Skin epidermis (tissue), 12 donors: ENCODE results near the gene PPP2R3B.
"Not testable (repeated sequence)": the region's sequence is repeated elsewhere in the genome, so short reads cannot be mapped to it uniquely, and the experiment has no call there.

Experiments used
- H3K27ac ChIP-seq, 21 experiments: fragments of 200-600 bp; sonication (generic) in 11 of 21; one replicate each; pipeline ENCODE4 v1.5.0; 2020; ENCODE audit warnings: mild to moderate bottlenecking in 3 of 21, inconsistent platforms in 2 of 21, moderate library complexity in 2 of 21
- H3K4me3 ChIP-seq, 7 experiments: fragments of 200-600 bp; sonication (generic) in 2 of 7; one replicate each; pipeline ENCODE4 v1.5.0; 2020; ENCODE audit warnings: inconsistent platforms in 2 of 7, mild to moderate bottlenecking in 2 of 7, moderate library complexity in 1 of 7

The PPP2R3B gene

DNA sequence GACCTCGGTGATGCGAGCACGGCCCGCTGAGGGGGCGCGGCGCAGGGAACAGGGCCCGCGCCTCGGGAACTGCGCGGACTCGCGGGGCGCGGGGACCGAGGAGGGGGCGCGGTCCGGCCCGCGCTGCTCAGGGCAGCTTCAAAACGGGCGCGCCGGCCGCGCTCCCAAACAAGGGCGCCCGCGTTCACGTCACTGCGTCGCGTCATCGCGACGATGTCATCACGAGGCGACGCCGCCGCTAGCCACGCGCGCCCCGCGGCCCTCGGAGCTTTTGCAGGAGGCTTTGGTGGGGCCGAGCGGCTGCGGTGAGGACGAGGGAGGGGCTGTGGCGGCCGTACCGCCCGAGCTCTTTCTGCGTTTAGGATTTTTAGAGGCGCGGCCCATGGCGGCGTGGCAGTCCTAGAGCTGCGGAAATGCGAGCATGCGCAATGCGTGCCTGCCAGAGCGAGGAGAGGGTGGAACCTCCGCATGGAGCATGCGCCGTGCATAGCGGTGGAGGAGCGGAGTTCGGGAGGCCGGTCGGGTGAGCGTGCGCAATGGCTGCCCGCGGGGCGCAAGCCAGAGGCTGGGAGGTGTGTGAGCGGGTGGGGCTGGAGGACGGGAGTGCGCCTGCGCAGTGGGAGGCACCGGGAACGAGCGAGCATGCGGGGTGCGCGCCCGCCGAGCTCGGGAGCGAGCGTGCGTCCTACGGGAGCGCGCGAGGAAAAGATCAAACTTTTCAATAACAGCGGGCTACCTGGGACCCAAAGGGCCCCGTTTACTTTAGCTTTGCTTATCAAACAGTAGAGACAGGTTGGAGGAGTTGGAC is at the start of gene PPP2R3B:
Gene PPP2R3B (minus strand): TSS at position 140 of the 808 bp plus-strand sequence. CDS start 216 bp downstream, outside the sequence.
- Histone ChIP-seq H3K4me3 (peak within 1 kb of the TSS; percentile 60 to 92 (median 79)), H3K27ac (peak within 1 kb of the TSS; percentile 84 to 100 (median 100))

DNA sequence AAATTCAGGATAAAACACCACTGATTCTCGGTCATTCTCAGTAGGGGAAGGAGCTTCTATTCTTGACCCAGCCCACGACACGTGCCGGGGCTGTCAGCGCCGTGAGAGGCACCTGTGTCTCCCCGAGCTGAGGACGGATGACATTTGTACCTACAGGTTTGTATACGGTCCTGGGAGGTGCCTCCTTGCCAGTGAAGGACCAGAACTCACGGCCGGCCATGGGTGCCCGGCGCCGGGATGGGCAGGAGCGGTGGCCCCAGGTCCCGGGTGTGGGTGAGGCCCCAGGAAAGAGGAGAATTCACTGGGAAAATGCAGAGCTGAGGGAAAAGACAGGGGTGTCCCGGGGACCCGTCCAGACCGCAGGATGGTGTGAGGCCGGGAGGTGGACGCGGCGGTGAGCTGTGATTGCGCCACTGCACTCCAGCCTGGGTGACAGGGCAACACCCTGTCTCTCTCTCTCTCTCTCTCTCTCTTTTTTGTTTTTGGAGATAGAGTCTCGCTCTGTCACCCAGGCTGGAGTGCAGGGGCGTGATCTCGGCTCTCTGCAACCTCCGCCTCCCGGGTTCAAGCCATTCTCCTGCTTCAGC is 48.9 kb upstream of the PPP2R3B start:
- Histone ChIP-seq H3K4me3 (no peak overlapping the region), H3K27ac (no peak overlapping the region)

DNA sequence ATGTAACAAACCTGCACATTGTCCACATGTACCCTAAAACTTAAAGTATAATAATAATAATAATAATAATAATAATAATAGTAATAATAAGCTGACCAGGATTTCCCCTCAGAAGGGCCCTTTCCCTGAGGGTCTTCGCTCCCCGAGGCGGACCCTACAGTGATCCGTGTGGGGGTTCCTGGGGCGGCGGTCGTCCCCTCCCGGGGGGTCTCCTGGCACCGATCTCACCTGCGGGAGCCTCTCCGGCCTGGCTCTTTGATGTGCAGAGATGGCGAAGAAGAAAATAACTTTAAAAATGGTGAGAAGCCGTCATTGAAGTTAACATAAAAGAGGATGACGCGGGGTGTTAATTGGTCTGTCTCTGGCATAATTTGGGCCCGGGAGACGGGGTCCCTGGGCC is 48.2 kb upstream of the PPP2R3B start:
- Histone ChIP-seq H3K27ac (no peak overlapping the region), H3K4me3 (no peak overlapping the region)

- H3K27ac ChIP-seq = no peak overlapping the region
- H3K4me3 ChIP-seq = no peak overlapping the region
Measured at GRCh38 chrX:433771-434170, 47.1 kb upstream of the PPP2R3B start.

DNA sequence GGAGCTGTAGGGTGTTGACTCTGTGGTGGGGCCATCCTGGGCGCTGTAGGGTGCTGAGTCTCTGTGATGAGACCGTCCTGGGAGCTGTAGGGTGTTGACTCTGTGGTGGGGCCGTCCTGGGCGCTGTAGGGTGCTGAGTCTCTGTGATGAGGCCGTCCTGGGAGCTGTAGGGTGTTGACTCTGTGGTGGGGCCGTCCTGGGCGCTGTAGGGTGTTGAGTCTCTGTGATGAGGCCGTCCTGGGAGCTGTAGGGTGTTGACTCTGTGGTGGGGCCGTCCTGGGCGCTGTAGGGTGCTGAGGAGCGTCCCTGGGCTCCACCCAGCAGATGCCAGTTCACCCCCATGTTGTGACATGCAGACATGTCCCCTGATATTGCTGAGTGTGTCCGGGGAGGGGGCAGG is 46.0 kb upstream of the PPP2R3B start:
- not testable (repeated sequence) for H3K27ac ChIP-seq

DNA sequence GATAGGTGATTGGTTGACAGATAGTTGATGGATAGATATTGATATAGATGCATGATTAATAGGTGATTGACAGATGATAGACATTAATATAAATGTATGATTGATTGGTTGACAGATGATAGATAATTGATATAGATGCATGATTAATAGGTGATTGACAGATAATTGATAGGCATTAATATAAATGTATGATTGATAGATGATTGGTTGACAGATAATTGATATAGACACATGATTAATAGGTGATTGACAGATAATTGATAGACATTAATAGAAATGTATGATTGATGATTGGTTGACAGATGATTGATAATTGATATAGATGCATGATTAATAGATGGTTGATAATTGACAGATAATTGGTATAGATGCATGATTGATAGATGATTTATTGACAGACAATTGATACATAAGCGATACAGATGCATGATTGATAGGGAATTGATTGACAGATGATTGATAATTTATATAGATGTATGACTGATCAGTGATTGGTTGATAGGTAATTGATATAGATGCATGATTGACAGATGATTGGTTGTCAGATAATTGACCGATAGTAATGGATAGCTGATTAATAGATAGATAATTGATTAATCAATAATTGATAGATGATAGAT is 44.9 kb upstream of the PPP2R3B start:
- no peak overlapping the region for H3K4me3 ChIP-seq
- no peak overlapping the region for H3K27ac ChIP-seq

More for the DNA sequence above, 46.0 kb upstream of the PPP2R3B start:
- not testable (repeated sequence) for H3K4me3 ChIP-seq

DNA sequence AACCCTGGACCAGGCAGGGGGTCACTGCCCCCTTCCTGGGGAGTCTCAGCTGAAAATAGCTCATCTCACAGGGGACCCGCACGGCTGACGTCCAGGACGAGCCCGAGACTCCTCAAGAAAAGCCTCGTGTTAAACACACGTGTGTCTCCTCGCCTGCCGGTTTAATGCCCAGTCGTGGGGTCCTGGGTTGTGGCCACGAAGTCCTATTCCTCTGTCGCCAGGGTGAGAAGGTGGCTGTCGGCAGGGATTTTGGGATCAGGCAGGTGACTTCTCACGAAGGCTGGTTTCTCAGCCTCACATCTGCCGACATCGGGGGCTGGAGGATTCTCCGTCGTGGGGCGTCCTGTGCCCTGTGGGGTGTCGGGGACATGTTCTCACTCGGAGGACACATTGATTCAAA is 44.3 kb upstream of the PPP2R3B start:
- Histone ChIP-seq H3K27ac (no peak overlapping the region), H3K4me3 (no peak overlapping the region)

DNA sequence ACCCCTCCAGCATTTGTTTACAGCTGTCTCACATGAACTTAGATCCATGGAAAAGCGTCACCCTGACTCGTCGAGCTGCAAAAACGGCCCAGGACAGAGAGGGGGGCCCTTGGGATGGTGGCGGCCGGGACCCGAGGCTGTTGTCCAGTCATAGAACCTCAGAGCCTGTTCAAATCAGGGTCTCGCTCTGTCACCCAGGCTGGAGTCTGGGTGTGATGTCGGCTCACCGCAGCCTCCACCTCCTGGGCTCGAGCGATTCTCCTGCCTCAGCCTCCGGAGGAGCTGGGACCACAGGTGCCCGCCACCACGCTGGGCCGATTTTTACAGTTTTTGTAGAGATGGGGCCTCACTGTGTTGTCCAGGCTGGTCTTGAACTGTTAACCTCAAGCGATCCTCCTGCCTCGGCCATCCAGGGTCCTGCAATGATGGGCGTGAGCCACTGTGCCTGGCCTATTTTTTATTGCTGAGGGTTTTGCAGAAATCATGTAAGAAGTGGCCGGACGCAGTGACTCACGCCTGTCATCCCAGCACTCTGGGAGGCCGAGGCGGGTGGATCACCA is 42.6 kb upstream of the PPP2R3B start:
- no peak overlapping the region for H3K4me3 ChIP-seq
- no peak overlapping the region for H3K27ac ChIP-seq

GRCh38 chrX:427812-428725 is 41.4 kb upstream of the PPP2R3B start:
- Histone ChIP-seq H3K4me3 (no peak overlapping the region), H3K27ac (no peak overlapping the region)

GRCh38 chrX:426881-427280 is 40.2 kb upstream of the PPP2R3B start:
- Histone ChIP-seq H3K27ac (no peak overlapping the region), H3K4me3 (no peak overlapping the region)

DNA sequence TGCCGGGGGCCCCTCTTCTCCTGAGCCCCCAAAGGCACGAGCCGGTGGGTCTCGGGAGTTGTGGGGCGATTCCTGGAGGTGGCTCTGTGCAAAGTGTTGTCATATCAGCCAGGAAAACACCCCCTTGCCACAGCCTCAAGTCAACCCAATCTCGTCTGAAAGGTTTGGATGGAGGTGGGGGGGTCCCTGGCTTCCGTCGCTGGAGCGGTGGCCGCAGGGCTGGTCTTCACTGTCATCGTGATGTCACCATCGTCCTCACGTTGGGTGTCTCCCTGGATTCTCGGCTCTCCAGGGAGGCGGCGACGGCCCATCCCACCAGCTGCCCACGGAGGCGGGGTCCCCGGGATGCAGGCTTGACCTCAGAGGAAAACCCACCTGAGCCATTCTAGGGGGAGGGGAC is 38.3 kb upstream of the PPP2R3B start:
- H3K4me3 ChIP-seq = no peak overlapping the region
- no peak overlapping the region for H3K27ac ChIP-seq

DNA sequence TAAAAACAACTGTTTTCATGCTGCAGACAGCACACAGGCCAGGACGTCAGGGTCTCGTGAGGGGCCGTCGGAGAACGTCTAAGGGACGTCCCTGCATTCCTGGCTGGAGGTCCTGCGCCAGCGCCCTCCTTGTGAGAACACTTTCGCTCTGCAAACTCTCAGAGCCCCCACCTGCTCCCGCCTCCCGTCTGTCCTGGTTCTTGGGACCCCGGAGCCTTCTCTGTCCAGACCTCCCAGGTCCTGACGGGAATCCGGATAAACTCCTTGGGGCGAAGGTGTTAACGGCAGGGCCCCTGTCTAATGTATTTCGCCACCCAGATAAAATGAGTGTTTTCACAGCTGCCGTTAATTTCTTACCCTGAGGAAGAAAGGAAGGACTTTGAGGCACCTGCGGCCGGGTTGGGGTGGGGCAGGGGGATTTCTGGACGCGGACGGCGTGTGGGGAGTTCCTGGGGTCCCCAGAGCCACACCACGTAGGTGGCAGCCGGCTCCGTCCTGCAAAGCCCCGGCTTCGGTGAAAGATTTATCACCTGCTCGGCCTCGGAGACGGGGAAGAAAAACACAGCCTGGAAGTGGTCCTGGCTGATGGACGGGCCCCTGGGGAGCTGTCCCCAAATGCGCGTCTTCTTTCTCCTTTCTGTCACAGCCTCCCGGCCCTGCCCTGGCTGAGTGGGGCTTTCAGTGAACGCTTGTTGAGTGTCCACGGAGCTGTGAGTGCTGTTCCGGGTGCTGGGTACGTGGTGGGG is 35.1 kb upstream of the PPP2R3B start:
- Histone ChIP-seq H3K27ac (no peak overlapping the region), H3K4me3 (no peak overlapping the region)

DNA sequence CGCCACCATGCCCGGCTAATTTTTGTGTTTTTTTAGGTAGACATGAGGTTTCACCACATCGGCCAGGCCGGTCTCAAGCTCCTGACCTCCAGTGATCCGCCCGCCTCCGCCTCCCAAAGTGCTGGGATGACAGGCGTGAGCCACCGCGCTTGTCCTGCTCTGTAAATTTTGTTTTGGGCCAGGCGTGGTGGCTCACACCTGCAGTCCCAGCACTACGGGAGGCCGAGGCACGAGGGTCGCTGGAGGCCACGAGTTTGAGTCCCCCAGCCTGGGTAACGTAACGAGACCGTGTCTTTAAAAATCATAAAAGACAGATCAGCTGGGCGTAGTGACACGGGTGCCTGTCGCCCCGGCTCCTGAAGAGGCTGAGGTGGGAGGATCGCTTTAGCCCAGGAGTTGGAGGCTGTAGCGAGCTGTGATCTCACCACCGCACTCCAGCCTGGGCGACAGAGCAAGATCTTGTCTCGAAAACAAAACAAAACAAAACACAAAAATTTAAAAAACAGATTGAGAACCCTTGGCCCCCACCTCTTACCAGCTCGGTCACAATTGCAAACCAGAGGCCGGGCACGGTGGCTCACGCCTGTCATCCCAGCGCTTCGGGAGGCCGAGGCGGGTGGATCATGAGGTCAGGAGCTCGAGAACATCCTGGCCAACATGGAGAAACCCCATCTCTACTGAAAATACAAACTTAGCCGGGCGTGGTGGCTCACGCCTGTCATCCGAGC is 34.0 kb upstream of the PPP2R3B start:
- no peak overlapping the region for H3K4me3 ChIP-seq
- H3K27ac ChIP-seq = no peak overlapping the region

DNA sequence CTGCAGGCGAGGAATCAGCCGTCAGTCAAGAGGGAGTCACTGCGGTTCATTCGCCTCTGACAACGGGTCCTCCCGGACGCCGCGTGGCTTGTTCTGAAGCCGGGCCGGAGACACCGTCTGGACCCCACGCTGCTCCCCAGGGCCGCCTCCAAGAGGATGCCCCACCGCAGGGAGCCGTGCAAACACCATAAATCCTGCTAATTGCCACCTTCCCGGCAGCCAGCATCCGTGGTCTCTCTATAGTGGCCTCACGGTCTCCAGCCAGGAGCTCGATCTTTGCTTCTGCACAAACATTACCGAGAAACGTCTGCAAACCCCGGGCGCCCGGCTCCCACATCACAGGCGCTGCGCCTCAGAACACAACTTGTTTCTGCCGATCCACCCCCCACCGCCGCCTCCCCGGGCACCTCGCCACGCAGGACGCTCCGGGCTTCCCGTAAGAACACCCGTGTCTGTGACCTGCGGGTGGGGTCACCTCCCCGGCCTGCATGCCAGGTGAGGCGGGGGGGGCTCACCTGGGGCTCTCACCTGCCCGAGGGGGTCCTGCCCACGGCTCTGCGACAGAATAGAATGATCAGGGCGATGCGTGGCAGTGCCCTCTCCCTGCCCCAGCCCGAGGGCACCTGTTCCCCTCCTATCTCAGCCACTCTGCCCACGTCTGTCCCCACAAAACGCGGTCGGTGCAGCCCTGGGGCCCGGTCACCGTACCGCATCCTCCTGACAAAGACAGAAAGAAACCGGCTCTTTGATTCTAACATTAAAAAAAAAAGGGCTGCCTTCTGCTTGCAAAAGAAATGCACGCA is 32.4 kb upstream of the PPP2R3B start:
- H3K27ac ChIP-seq = no peak overlapping the region
- no peak overlapping the region for H3K4me3 ChIP-seq

DNA sequence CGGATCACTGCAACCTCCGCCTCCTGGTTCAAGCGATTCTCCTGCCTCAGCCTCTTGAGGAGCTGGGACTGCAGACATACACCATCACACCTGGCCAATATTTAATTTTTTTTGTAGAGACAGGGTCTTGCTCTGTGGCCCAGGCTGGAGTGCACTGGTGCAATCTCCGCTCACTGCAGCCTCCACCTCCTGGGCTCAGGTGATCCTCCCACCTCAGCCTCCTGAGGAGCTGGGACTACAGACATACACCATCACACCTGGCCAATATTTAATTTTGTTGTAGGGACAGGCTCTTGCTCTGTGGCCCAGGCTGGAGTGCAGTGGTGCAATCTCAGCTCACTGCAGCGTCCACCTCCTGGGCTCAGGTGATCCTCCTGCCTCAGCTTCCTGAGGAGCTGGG is 28.8 kb upstream of the PPP2R3B start:
- not testable (repeated sequence) for H3K4me3 ChIP-seq, H3K27ac ChIP-seq

DNA sequence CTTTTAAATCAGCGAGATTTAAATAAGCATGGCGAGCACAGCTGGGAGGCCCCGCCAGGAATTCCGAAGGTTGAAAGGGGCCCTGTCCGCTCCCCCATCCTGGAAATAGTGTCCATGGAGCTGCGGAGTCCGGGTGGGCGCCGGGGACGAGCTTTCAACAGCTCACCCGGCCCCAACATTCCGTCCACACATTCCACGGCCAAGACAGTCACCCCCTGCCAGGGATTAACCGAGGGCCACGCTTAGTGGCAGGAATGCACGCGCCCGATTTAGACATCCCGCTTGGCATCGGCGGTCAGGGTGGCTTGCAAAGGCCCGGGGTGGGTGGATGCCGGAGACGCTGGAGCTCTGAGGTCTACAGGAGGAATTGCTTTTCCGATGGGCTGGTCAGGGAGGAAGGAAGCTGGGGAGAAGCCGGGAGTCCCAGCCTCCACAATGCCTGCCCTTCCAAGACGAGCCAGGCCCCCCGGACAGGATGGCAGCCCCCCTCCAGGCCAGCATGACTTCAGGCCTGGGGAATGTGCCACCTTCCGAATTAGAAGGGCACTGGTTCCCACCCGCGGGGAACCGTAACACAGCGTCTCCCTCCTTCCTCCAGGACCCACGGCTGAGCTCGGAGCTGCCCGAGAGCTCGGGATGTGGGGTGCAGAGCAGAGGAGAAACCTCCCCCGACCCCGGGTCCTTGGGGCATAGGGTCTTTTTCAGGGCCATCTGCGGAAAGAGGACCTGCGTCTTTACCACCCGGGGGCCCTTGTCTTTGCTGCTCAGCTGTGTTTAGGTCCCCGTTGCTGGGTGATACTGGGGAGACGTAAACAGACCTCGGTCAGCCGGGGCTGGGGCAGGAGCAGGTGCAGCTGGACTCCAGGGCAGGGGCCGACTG is 26.9 kb upstream of the PPP2R3B start:
- Histone ChIP-seq H3K27ac (no peak overlapping the region), H3K4me3 (no peak overlapping the region)

DNA sequence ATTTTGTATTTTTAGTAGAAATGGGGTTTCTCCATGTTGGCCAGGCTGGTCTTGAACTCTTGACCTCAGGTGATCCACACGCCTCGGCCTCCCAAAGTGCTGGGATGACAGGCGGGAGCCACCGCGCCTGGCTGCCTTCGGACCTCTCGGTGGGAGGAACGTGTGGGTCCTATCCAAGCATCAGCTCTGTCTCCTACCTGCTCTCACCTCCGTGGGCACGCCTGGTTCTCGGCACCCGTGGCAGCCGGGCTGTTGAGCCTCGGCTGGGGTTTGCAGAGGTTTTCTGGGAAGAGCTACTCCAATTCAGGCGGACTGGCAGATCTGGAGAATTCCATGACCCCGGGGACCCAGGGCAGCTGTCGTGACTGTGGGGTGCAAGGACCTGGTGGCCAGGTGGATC is 23.6 kb upstream of the PPP2R3B start:
- no peak overlapping the region for H3K4me3 ChIP-seq
- no peak overlapping the region for H3K27ac ChIP-seq
